Smooth muscle cell (in vitro differentiated cells): ENCODE results near the gene AK9. TPM values are rescaled to one million over a fixed set of nuclear protein-coding genes. Genes with fewer than 3 reads are reported as not detected.
A peak's percentile ranks its signal among the peaks of the same experiment; 100 is the strongest.

Experiments
- DNase-seq: peaks from one replicate; lab custom pipeline; 2025; ENCODE audit not compliant: unreplicated experiment; lab: John Stamatoyannopoulos, UW
- H2AFZ ChIP-seq: fragments of 200-600 bp; sonication (generic); 2 replicates; pipeline ENCODE4 v1.6.0; 2016; ENCODE audit warnings: antibody characterized with exemption, low read depth, mild to moderate bottlenecking
- H3F3A ChIP-seq: fragments of 200-600 bp; sonication (generic); 2 replicates; pipeline ENCODE4 v1.6.0; 2017; ENCODE audit warnings: antibody characterized with exemption, low read depth
- H3K27ac ChIP-seq: fragments of 200-600 bp; sonication (generic); 2 replicates; pipeline ENCODE4 v1.5.1; 2016; ENCODE audit warnings: low read depth, mild to moderate bottlenecking
- H3K27me3 ChIP-seq: fragments of 200-600 bp; sonication (generic); 2 replicates; pipeline ENCODE4 v1.6.1; 2016; ENCODE audit warnings: low read depth, mild to moderate bottlenecking
- H3K36me3 ChIP-seq: fragments of 200-600 bp; sonication (generic); 2 replicates; pipeline ENCODE4 v1.5.1; 2016; ENCODE audit warnings: low read depth
- H3K4me1 ChIP-seq: fragments of 200-600 bp; sonication (generic); 2 replicates; pipeline ENCODE4 v1.5.1; 2016; ENCODE audit warnings: low read depth
- H3K4me2 ChIP-seq: fragments of 200-600 bp; sonication (generic); 2 replicates; pipeline ENCODE4 v1.6.0; 2016; ENCODE audit warnings: mild to moderate bottlenecking
- H3K4me3 ChIP-seq: fragments of 200-600 bp; sonication (generic); 2 replicates; pipeline ENCODE4 v1.5.1; 2016; ENCODE audit warnings: mild to moderate bottlenecking
- H3K79me2 ChIP-seq: fragments of 200-600 bp; sonication (generic); 2 replicates; pipeline ENCODE4 v1.6.0; 2016; ENCODE audit warnings: low read depth, mild to moderate bottlenecking
- H3K9ac ChIP-seq: fragments of 200-600 bp; sonication (generic); 2 replicates; pipeline ENCODE4 v1.6.0; 2016; ENCODE audit warnings: low read depth
- H3K9me3 ChIP-seq: fragments of 200-600 bp; sonication (generic); replicated peaks from 2 replicates; pipeline ENCODE4 v1.5.1; 2016; ENCODE audit warnings: low read depth
- H4K20me1 ChIP-seq: fragments of 200-600 bp; sonication (generic); 2 replicates; pipeline ENCODE4 v1.6.0; 2016; ENCODE audit warnings: low read depth
- WGBS: methylation state at CpG from one replicate; pipeline ENCODE4 v1.1.7; 2016; ENCODE audit warnings: low lambda C conversion rate; 5-methylcytosine and 5-hydroxymethylcytosine counted together
- polyA plus RNA-seq: library from polyadenylated mRNA; unstranded; fragments of >200 nt; fragmentation: Nextera tagmentation; extraction: Ambion mirVana; gene quantifications from 2 replicates; pipeline ENCODE4 v1.2.1, GENCODE V29; 2016
- total RNA-seq: library from RNA; depleted of rRNA; stranded (reverse); fragments of >200 nt; gene quantifications from 2 replicates; pipeline ENCODE4 v1.2.3, GENCODE V29; 2014
- TF ChIP-seq, protein P1 (sequence below): fragments of 200-600 bp; sonication (generic); IDR thresholded peaks from 2 replicates; pipeline ENCODE4 v1.5.1; 2017; ENCODE audit warnings: borderline replicate concordance, mild to moderate bottlenecking, antibody characterized with exemption; ENCODE audit not compliant: insufficient read depth, poor library complexity, severe bottlenecking

AK9 gene
- total and polyA plus RNA-seq, 2 experiments from 2014 or later = 1.9 to 7.2 TPM

DNA sequence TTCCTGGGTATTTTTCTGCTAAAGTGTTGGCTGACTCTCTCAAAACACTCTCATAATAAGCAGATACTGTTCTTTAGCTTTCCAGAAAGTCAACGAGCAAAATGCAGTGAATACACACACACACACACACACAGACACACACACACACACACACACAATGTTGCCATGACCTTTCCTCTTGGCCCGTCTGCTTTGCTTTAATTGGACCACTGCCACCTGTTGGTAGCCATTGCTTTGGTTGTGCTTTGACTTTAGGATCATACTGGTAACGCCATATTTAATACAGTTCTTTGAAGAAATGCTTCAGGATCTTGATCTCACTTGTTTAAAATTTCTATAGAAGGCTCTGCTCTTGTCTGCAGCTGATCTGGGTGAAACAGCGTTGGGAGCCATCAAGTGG is 4.5 kb upstream of the AK9 start:
- no peak for DNase-seq
- WGBS = 85% methylated on average over 4 of the region's 4 CpGs
- no peak overlapping the region for H3K27ac ChIP-seq
- H2AFZ ChIP-seq = no peak overlapping the region
- H4K20me1 ChIP-seq = no peaks in the 10 kb centered on the region
- no peaks in the 10 kb centered on the region for H3K36me3 ChIP-seq
- TF ChIP-seq, protein P1, sequence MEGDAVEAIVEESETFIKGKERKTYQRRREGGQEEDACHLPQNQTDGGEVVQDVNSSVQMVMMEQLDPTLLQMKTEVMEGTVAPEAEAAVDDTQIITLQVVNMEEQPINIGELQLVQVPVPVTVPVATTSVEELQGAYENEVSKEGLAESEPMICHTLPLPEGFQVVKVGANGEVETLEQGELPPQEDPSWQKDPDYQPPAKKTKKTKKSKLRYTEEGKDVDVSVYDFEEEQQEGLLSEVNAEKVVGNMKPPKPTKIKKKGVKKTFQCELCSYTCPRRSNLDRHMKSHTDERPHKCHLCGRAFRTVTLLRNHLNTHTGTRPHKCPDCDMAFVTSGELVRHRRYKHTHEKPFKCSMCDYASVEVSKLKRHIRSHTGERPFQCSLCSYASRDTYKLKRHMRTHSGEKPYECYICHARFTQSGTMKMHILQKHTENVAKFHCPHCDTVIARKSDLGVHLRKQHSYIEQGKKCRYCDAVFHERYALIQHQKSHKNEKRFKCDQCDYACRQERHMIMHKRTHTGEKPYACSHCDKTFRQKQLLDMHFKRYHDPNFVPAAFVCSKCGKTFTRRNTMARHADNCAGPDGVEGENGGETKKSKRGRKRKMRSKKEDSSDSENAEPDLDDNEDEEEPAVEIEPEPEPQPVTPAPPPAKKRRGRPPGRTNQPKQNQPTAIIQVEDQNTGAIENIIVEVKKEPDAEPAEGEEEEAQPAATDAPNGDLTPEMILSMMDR = no peak
- H3K9ac ChIP-seq = no peak overlapping the region
- H3K27me3 ChIP-seq = no peaks in the 10 kb centered on the region
- peaks cover 6% of the 10 kb centered on the region for H3K4me1 ChIP-seq
- no peaks in the 10 kb centered on the region for H3F3A ChIP-seq
- H3K4me2 ChIP-seq = no peak overlapping the region
- H3K79me2 ChIP-seq = no peaks in the 10 kb centered on the region
- H3K4me3 ChIP-seq = no peak overlapping the region
- no peaks in the 10 kb centered on the region for H3K9me3 ChIP-seq

DNA sequence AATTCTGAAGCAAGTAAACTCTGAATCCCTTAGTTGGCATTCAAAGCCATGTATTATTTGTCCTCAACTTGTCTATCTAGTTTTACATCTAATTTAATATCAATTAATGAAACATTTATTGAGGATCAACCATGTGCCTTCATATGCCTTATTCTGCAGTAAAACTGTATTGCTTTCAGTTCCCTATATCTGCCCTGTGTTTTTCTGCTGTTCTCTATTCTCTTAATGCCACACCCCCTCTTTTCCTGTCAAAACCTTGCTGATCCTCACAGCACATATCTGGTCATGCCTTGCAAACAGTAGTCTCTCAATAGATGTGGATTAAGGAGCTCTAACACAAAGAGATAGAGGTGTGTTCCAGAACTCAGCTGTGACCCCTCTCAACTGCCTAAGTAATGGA is 2.1 kb upstream of the AK9 start:
- H3K4me1 ChIP-seq = peaks cover 17% of the 10 kb centered on the region
- peaks cover 7% of the 10 kb centered on the region for H3K27me3 ChIP-seq
- H3K4me3 ChIP-seq = no peak overlapping the region
- no peak overlapping the region for H2AFZ ChIP-seq
- H3F3A ChIP-seq = no peaks in the 10 kb centered on the region
- H3K9me3 ChIP-seq = no peaks in the 10 kb centered on the region
- DNase-seq = no peak
- H3K36me3 ChIP-seq = no peaks in the 10 kb centered on the region
- no peak overlapping the region for H3K27ac ChIP-seq
- H3K79me2 ChIP-seq = no peaks in the 10 kb centered on the region
- TF ChIP-seq, protein P1 = no peak
- no peak overlapping the region for H3K9ac ChIP-seq
- no peak overlapping the region for H3K4me2 ChIP-seq
- no peaks in the 10 kb centered on the region for H4K20me1 ChIP-seq

DNA sequence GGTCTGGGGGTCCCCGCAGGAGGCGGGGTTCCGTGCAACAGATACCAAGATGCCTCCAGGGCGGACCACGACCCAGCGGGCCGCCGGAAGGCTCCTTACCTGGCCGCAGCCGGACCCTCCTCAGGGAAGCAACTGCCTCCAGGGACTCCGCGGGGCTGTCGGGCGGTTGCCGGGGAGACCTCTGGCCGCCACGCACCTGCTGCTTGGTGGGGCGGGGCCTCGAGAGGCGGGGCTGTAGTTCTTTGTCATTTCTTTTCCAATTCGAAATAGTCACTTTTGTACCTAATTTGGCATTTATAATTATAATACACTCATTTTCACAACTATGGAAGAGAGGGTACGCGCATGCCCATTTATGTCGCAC is 647 bp downstream of the AK9 start:
- Histone ChIP-seq H3F3A (no peaks in the 10 kb centered on the region), H3K79me2 (no peaks in the 10 kb centered on the region), H3K4me3 (peak overlapping the region; percentile 77), H2AFZ (peak overlapping the region; percentile 91), H4K20me1 (no peaks in the 10 kb centered on the region), H3K4me1 (peaks cover 17% of the 10 kb centered on the region), H3K27me3 (peaks cover 7% of the 10 kb centered on the region), H3K27ac (no peak overlapping the region), H3K4me2 (peak overlapping the region; percentile 94), H3K36me3 (no peaks in the 10 kb centered on the region), H3K9me3 (no peaks in the 10 kb centered on the region), H3K9ac (peak overlapping the region; percentile 68)
- WGBS = under 1% methylated on average over 24 of the region's 24 CpGs
- TF ChIP-seq, protein P1 = no peak
- DNase-seq = no peak

DNA sequence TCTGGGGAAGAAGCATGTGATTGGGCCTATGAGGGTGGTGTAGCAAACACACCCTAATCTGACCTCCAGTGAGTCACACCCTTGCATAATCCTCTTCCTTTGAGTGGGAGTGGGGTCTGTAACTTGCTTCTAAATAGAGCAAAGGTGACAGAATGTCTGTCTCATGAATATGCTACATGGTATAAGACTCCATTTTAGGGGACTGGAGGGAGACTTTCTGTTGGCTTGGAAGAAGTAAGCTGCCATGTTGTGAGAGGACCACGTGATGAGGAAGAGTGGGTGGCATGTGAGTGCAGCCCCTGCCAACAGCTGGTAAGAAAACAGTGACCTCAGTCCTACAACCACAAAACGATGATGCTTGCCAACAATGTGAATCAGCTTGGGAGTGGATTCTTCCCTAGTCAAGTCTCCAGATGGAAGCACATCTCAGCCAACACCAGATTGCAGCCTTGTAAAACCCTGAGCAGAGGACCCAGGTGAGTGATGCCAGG is 3.7 kb downstream of the AK9 start:
- Histone ChIP-seq H2AFZ (no peak overlapping the region), H3K36me3 (no peaks in the 10 kb centered on the region), H3K9me3 (no peaks in the 10 kb centered on the region), H4K20me1 (no peaks in the 10 kb centered on the region), H3K4me1 (peaks cover 17% of the 10 kb centered on the region), H3K27me3 (peaks cover 7% of the 10 kb centered on the region), H3K79me2 (no peaks in the 10 kb centered on the region), H3K27ac (peak overlapping the region; percentile 67), H3K4me2 (no peak overlapping the region), H3F3A (no peaks in the 10 kb centered on the region), H3K9ac (no peak overlapping the region), H3K4me3 (no peak overlapping the region)
- WGBS = 42% methylated on average over 2 of the region's 2 CpGs
- DNase-seq = no peak
- TF ChIP-seq, protein P1 = no peak
